Cardiac fibroblast (primary cell): Measurements from ENCODE around the gene MAMLD1.

Source experiments
- DNase-seq, 2 donors: peaks; one replicate each; pipeline versions ENCODE4 v3.0.0 to v3.0.0-alpha.2; 2010; ENCODE audit warnings: low read depth in 2 of 2
- H3K4me3 ChIP-seq, 2 donors: replicated peaks in 1 of 2; 1 replicate in 1 of 2; 2 replicates in 1 of 2; pipeline ENCODE4 v1.5.1; 2011; ENCODE audit warnings: low read depth in 2 of 2, low read length in 2 of 2, mild to moderate bottlenecking in 2 of 2, moderate library complexity in 1 of 2
- TF ChIP-seq, protein P1 (sequence below): IDR thresholded peaks from one replicate; pipeline ENCODE4 v1.5.1; 2011; ENCODE audit warnings: low read depth, mild to moderate bottlenecking, low read length, inconsistent platforms

MAMLD1 gene

DNA sequence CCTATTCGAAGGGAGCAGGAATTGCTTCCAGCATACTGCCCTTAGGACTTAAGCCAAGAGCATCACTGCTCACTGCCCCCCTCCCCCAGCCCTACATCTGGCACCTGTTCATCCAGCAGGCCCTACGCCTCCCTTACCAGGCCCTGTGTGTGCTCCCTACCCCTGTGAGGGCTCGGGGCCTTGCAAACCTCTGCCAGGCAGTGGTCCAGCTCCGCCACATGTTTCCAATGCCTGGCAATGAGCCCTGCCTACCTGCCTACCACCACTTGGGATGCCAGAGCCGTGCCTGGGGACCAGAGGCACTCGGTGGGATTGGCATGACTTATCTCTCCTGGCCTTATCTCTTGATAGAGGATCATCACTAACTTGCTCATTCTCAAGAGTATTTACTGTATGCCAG, 177.8 kb downstream of the MAMLD1 start:
- no peak for DNase-seq
- TF ChIP-seq, protein P1, sequence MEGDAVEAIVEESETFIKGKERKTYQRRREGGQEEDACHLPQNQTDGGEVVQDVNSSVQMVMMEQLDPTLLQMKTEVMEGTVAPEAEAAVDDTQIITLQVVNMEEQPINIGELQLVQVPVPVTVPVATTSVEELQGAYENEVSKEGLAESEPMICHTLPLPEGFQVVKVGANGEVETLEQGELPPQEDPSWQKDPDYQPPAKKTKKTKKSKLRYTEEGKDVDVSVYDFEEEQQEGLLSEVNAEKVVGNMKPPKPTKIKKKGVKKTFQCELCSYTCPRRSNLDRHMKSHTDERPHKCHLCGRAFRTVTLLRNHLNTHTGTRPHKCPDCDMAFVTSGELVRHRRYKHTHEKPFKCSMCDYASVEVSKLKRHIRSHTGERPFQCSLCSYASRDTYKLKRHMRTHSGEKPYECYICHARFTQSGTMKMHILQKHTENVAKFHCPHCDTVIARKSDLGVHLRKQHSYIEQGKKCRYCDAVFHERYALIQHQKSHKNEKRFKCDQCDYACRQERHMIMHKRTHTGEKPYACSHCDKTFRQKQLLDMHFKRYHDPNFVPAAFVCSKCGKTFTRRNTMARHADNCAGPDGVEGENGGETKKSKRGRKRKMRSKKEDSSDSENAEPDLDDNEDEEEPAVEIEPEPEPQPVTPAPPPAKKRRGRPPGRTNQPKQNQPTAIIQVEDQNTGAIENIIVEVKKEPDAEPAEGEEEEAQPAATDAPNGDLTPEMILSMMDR, result no peak
- H3K4me3 ChIP-seq, result no peak overlapping the region

DNA sequence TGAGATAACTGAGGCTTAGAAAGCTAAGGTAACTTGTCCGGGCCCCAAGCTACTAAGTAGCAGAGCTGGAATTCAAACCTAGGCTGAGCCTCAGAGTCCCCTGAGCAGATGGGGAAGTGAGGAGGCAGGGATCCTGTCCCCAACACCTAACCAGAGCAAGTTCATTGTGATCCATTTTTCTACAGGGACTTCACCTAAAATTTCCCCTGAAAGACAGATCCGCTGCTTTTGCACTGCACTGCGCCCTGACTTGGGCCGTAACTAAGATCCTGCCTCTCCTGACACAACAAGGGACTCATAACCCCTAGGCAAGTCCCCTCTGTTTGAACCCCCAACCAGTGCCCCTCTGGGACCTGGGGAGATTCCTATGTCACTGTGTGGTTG, 179.7 kb downstream of the MAMLD1 start:
- DNase-seq, result no peak
- H3K4me3 ChIP-seq, result no peak overlapping the region
- TF ChIP-seq, protein P1, result no peak

DNA sequence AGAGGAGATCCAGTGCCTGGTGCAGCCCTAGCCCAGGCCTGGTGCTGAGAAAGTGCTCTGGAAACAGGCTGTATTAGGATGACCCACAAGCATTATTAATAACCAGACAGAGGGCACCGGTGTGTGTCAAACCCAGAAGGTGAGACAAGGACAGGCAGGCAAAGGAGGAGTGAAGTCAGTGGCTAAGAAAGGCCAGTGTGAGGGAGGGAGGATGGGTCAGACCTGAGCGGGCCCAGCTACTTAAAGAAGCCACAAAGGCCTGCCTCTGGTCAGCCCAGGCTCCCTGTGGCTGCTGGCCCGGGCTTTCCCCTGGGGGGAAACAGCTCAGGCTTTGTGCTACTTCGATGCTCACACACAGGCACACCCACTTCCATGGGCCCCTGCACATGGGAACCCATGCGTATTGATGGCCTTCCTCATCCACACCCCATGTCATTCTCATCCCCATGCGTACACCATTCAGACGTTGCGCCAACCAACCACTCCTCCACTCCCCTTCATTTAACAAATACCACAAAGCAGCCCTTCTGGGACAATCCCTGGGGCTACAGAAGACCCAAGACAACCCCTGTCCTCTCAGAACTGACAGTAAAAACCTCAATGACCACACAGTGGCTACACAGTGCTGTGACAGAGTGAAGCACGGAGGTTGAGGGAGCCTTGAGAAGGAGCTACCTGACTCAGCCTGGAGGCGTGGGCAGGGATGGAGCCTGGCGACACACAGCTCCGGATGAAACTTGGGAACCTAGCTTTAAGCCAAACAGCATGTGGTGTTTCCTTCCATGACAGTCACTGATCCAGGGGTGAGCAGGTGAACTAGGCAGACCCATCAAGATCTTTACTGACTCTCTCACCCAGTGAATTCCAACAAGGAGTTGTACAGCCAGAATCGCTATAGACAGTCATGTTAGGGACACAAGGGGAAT, 180.4 kb downstream of the MAMLD1 start:
- no peak overlapping the region for H3K4me3 ChIP-seq
- TF ChIP-seq, protein P1, result no peak
- DNase-seq, result no peak

DNA sequence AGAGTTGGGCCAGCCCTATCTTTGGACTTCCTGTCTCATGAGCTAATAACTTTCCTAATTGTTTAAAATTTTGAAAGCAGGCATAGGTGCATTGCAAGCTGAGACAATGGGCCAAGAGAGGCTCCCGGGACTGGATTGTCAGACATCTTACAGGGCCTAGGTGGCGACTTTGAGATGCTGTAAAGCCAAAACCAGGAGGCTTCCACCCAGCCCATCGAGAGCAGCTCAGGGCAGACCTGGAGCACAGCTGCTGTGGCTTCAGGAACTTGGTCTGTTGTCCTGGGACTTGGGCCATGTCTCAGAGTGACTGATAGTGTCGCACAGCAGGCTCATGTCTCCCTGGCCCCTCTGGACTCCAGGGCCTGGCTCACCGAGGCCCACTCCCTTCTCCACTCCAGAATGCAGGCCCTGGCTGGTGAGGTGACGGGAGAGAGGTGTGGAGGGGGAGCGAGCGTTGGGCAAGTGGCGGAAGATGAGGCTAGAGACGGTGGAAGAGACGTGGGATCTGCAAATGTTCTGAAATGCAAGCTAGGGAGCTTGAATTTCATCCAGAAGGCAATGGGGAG, 181.2 kb downstream of the MAMLD1 start:
- TF ChIP-seq, protein P1, result no peak
- peak in 1 of 2 donors; percentile 13 for DNase-seq
- H3K4me3 ChIP-seq, result no peak overlapping the region

DNA sequence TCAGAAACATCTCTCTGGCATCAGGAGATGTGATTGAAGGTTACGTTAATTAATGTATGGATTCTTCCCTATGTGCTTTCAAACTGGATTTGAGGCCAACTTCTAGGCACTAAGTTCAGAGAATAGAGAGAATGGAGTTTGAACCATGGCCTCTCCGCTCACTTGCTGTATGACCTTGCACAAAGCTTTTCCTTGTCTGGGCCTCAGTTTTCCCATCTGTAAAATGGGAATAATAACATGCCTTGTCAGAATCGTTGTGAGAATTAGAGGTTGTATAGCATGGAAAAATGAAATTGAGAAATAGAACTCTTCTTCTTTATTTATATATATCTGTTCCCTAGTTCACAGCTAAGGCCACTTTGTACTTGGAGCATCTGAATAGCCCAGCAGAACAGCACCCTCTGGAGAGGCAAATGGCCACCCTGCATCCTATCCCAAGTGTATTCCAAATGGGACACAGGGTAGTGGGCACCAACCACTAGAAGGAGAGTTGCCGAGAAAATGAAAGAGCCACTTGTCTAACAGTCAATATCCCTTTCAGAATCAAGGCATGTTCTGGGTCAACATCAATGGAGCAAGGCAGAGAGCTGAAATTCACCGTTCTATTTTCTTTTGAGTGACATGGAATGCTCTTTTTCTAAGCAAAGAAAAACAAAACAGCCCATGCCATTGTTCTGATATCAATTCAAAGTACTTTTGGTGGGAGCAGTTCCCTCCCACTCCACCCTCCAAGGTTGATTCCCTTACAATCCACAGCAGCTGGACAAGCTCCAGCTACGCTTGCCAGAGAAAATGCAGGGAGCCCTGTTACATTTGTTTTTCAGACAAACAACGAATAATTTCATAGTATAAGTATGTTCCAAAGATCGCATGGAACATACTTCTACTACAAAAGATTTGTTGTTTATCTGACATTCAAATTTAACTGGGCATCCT, 182.0 kb downstream of the MAMLD1 start:
- DNase-seq, result peak in 1 of 2 donors; percentile 42

DNA sequence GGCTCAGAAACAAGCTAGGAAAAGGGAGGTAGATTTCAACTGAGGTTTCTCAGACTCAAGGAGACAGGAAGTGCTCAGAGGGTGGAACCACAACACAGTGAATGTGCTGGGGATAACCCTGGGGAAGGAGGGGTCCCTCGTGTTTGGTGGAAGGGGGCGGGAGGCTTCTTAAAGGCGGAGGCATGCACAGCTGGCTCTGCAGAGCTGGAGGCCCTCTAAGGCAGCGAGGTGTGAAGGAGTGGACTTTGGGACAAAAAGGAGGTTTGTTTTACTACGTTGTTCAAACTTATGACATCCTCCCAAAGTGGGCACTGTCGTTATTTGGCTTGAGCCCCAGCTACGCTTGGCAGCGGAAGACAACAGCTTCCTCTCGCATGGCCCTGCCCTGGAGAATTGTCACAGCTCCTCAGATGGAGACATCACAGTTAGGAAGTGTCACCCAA, 183.6 kb downstream of the MAMLD1 start:
- peak in 1 of 2 donors; percentile 30 for DNase-seq
- H3K4me3 ChIP-seq, result no peak overlapping the region
- TF ChIP-seq, protein P1, result no peak

More for the DNA sequence above, 182.0 kb downstream of the MAMLD1 start:
- TF ChIP-seq, protein P1, result no peak
- no peak overlapping the region for H3K4me3 ChIP-seq
